ENCODE results near the gene ITGB3BP.

ITGB3BP gene

GRCh38 chr1:63414691-63415365 lies 108.2 kb downstream of the ITGB3BP start:
- DNase-seq: no peak

GRCh38 chr1:63413394-63413793 lies 109.6 kb downstream of the ITGB3BP start:
- DNase-seq: no peak

- no peak for DNase-seq
Observed at GRCh38 chr1:63411066-63411465, 112.0 kb downstream of the ITGB3BP start.

- no peak for DNase-seq
Observed at GRCh38 chr1:63408331-63408730, 114.7 kb downstream of the ITGB3BP start.

- DNase-seq: no peak
Observed at GRCh38 chr1:63407002-63407401, 116.0 kb downstream of the ITGB3BP start.

- DNase-seq: no peak
Observed at GRCh38 chr1:63405987-63406386, 117.0 kb downstream of the ITGB3BP start.

GRCh38 chr1:63405021-63405420 lies 118.0 kb downstream of the ITGB3BP start:
- DNase-seq: no peak

- peak; percentile 57 for DNase-seq
Observed at GRCh38 chr1:63403386-63403785, 119.6 kb downstream of the ITGB3BP start.

GRCh38 chr1:63401945-63402344 lies 121.1 kb downstream of the ITGB3BP start:
- DNase-seq: no peak
